B cell (primary cell): ENCODE results near the gene MKS1.

Source experiments
- EZH2 ChIP-seq: IDR thresholded peaks from 2 replicates; pipeline ENCODE4 v1.6.1; 2012; ENCODE audit warnings: borderline replicate concordance, low read depth, mild to moderate bottlenecking, moderate library complexity, low read length; ENCODE audit not compliant: insufficient read depth, poor library complexity, severe bottlenecking
- TF ChIP-seq, protein P1 (sequence below): fragments of 200-600 bp; IDR thresholded peaks from one replicate; pipeline ENCODE4 v1.8.0; 2022; ENCODE audit warnings: antibody characterized with exemption, mild to moderate bottlenecking

DNA sequence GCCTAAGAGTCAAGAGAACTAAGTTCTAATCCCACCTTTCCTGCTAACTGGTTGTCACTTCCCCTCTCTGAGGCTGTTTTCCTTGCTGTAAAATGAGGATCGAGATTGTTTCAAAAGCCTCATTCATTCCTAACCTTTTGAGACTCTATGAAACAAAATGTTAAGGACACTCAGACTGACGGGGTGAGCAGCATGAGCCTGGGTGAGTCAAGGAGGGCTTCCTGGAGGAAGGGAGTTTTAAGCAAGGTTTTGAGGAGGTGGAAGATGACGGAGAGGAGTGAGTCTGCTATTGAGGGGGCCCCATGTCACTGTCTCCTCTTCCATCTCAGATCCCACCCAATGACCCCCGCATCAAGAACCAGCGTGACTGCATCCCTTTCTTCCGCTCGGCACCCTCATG, 22.4 kb downstream of the MKS1 start:
- TF ChIP-seq, protein P1, sequence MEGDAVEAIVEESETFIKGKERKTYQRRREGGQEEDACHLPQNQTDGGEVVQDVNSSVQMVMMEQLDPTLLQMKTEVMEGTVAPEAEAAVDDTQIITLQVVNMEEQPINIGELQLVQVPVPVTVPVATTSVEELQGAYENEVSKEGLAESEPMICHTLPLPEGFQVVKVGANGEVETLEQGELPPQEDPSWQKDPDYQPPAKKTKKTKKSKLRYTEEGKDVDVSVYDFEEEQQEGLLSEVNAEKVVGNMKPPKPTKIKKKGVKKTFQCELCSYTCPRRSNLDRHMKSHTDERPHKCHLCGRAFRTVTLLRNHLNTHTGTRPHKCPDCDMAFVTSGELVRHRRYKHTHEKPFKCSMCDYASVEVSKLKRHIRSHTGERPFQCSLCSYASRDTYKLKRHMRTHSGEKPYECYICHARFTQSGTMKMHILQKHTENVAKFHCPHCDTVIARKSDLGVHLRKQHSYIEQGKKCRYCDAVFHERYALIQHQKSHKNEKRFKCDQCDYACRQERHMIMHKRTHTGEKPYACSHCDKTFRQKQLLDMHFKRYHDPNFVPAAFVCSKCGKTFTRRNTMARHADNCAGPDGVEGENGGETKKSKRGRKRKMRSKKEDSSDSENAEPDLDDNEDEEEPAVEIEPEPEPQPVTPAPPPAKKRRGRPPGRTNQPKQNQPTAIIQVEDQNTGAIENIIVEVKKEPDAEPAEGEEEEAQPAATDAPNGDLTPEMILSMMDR: no peak
- no peak for TF ChIP-seq EZH2
